GM21367 (cell line): ENCODE measurements around the gene PDPR.
"Not testable (repeated sequence)": the region's sequence is repeated elsewhere in the genome, so short reads cannot be mapped to it uniquely, and the experiment has no call there.

Source experiments
- ATAC-seq: cut with Tn5 transposase; IDR thresholded peaks from one replicate; pipeline ENCODE4 v1.9.1; 2021; ENCODE audit not compliant: unreplicated experiment

PDPR gene

GRCh38 chr16:70160821-70161220 is 46.7 kb downstream of the PDPR start:
- ATAC-seq = no peak

- ATAC-seq = no peak
Observed at GRCh38 chr16:70161350-70161749, 47.2 kb downstream of the PDPR start.

DNA sequence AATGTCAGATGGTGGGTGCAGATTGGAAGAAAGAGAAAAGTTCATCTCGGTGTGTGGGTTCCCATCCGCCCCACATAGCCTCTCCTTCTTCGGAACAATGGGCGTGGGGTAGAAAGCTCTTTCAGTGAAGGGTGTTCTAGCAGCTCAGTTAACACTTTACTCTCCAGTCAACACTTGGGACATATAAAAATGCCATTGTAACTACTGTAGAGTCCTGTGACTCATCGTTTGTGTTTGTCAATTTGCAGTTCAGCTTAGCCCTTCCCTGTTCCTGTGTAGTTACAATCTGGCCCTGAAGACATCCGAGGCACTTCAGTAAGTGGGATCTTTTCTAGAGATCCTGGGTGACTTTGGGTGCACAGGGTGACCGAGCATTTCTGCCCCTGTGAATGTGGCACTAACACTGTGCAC is 47.9 kb downstream of the PDPR start:
- no peak for ATAC-seq

GRCh38 chr16:70163596-70163995 is 49.5 kb downstream of the PDPR start:
- no peak for ATAC-seq

GRCh38 chr16:70166688-70167087 is 52.6 kb downstream of the PDPR start:
- ATAC-seq = not testable (repeated sequence)

- not testable (repeated sequence) for ATAC-seq
Observed at GRCh38 chr16:70173212-70173837, 59.2 kb downstream of the PDPR start, which contains the start of gene CLEC18C. Gene CLEC18C, plus strand, starts transcription at chr16:70173787. Its CDS starts 492 bp downstream, at chr16:70174279.

DNA sequence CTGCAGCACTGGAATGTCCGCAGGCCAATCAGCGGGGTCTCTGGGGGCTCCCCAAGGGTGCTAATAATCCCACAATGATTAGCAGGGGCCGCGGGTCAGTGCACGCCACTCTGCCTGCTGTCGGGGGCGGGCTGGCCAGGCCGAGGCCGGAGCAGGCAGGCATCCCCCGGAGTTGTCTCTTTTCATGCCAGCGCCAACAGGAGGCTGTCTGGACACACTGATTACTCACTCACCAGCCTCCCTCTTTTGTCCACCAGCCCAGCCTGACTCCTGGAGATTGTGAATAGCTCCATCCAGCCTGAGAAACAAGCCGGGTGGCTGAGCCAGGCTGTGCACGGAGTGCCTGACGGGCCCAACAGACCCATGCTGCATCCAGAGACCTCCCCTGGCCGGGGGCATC is 59.8 kb downstream of the PDPR start:
- not testable (repeated sequence) for ATAC-seq

GRCh38 chr16:70174387-70174932 is 60.3 kb downstream of the PDPR start:
- ATAC-seq = not testable (repeated sequence)

DNA sequence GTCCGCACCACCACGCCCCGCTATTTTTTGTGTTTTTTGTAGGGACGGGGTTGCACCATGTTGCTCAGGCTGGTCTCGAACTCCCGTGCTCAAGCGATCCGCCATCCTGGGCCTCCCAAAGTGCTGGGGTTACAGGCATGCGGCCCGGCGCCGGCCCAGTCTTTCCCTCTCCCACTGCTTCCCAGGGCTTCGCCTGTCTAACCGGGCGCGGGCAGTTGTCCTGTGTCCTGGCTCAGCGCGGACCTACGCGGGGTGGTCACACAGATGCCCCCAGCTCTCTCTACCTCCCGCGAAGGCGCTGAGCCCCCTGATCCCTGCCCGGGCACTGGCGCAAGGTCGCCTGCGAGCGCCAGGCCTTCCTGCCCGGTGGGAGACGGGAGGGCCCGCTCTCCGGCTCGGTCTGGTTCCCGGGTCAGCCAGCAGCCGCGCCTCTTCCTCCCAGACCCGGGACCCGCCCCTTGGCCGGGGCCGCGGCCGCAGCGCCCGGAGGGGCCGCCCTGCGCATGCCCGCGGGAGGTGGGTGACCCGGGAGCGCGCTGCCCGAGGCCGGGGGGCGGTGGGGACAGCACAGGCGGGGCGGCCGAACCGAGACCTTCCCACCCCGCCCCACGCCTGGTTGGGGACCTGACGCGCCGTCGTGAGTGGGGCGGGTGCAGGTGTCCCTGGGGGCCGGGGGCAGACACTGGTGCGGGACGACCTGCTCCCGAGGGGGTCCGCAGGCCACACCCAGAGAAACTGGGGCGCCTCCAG is 73.9 kb downstream of the PDPR start:
- not testable (repeated sequence) for ATAC-seq

- not testable (repeated sequence) for ATAC-seq
Observed at GRCh38 chr16:70188608-70188915, 74.4 kb downstream of the PDPR start.

- not testable (repeated sequence) for ATAC-seq
Observed at GRCh38 chr16:70190574-70190973, 76.4 kb downstream of the PDPR start.

GRCh38 chr16:70196683-70197300 is 82.7 kb downstream of the PDPR start:
- not testable (repeated sequence) for ATAC-seq

DNA sequence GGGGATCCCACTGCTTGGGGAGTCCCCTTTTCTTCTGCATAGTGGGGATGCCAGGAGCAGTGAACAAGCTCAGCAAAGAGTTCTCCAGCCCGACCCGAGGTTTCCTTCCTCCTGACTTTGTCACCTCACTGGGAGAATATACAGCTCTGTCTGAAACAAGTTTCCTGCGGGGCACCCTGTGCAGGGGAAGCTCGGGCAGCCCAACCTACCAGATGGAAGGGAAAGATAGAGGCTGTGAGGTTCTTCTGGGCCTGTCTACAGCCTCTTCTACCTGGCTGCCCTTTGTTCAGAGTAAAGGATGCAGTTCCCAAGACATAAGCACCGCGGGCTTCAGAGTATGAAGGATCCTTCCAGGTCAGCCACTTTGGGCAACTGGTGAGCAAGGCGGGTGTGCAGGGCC is 83.5 kb downstream of the PDPR start:
- ATAC-seq = not testable (repeated sequence)

DNA sequence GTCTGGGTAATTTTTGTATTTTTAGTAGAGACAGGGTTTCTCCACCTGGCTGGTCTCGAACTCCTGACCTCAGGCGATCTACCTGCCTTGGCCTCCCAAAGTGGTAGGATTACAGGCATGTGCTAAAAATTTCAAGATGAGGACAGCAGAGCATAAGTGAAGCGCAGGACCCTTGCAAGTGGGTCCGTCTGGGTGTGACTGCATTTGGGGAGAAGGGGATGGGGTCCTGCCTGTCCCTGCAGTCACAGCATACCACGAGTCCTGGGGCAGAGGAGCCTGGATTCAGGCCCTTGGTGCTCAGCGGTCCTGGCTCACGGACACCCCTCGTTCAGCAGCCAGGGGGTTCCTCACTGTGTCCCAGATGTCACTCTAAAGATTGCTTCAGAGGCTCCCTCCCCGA is 84.1 kb downstream of the PDPR start:
- ATAC-seq = not testable (repeated sequence)

- not testable (repeated sequence) for ATAC-seq
Observed at GRCh38 chr16:70198666-70199065, 84.5 kb downstream of the PDPR start.

DNA sequence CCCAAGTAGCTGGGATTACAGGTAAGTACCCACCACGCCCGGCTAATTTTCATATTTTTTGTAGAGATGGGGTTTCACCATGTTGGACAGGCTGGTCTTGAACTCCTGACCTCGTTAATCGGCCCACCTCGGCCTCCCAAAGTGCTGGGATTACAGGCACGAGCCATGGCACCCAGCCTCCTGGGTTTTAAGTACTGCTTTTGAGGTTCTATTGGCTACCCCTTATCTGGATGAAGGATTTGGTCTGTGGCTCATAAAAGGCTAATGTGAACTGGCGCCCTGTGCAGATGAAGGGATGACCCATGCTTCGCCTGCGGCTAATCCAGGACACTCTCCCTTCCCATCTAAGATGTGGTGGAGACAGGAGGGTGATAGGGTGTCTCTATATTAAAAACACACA is 85.0 kb downstream of the PDPR start:
- ATAC-seq = not testable (repeated sequence)

GRCh38 chr16:70200063-70200462 is 85.9 kb downstream of the PDPR start:
- ATAC-seq = not testable (repeated sequence)

DNA sequence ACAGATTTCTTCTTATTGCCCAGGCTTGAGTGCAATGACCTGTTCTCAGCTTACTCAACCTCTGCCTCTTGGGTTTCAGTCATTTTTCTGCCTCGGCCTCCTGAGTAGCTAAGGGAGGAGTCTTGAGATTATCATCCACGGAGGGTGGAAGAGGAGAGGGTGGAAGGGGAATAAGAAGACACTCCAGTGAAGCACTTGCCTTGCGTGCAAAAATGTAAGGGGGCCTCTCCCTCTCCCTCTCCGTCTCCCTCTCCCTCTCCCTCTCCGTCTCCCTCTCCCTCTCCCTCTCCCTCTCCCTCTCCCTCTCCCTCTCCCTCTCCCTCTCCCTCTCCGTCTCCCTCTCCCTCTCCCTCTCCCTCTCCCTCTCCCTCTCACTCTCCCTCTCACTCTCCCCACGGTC is 89.4 kb downstream of the PDPR start:
- ATAC-seq = not testable (repeated sequence)

- ATAC-seq = not testable (repeated sequence)
Observed at GRCh38 chr16:70204010-70204409, 89.9 kb downstream of the PDPR start.

DNA sequence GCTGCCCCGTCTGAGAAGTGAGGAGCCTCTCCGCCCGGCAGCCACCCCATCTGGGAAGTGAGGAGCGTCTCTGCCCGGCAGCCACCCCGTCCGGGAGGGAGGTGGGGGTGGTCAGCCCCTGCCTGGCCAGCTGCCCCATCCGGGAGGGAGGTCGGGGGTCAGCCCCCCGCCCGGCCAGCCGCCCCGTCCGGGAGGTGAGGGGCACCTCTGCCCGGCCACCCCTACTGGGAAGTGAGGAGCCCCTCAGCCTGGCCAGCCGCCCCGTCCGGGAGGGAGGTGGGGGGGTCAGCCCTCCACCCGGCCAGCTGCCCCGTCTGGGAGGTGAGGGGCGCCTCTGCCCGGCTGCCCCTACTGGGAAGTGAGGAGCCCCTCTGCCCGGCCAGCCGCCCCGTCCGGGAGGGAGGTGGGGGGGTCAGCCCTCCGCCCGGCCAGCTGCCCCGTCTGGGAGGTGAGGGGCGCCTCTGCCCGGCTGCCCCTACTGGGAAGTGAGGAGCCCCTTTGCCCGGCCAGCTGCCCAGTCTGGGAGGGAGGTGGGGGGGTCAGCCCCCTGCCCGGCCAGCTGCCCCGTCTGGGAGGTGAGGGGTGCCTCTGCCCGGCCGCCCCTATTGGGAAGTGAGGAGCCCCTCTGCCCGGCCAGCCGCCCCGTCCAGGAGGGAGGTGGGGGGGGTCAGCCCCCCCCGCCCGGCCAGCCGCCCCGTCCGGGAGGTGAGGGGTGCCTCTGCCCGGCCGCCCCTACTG is 90.7 kb downstream of the PDPR start:
- not testable (repeated sequence) for ATAC-seq

- ATAC-seq = not testable (repeated sequence)
Observed at GRCh38 chr16:70206382-70206781, 92.2 kb downstream of the PDPR start.
